GM19463 (cell line): ENCODE results near the gene PTPN7.
"Not testable (repeated sequence)": the region's sequence is repeated elsewhere in the genome, so short reads cannot be mapped to it uniquely, and the experiment has no call there.

ENCODE experiments used
- ATAC-seq: cut with Tn5 transposase; IDR thresholded peaks from one replicate; pipeline ENCODE4 v1.9.1; 2021; ENCODE audit warnings: mild to moderate bottlenecking, moderate library complexity; ENCODE audit not compliant: unreplicated experiment

PTPN7 gene

GRCh38 chr1:202160377-202160940, at the start of gene PTPN7:
TSS of gene PTPN7 (minus strand) at chr1:202160602. CDS start at chr1:202159402, 1,200 bp downstream.
- ATAC-seq: peak; percentile 54

GRCh38 chr1:202208351-202208857, 48.0 kb upstream of the PTPN7 start:
- ATAC-seq: no peak

- no peak for ATAC-seq
These were observed 46.9 kb upstream of the PTPN7 start for GRCh38 chr1:202207292-202207691.

- no peak for ATAC-seq
These were observed 45.3 kb upstream of the PTPN7 start for GRCh38 chr1:202205523-202206190.

- ATAC-seq: no peak
These were observed 43.7 kb upstream of the PTPN7 start for GRCh38 chr1:202204065-202204464.

- no peak for ATAC-seq
These were observed 43.0 kb upstream of the PTPN7 start for GRCh38 chr1:202203238-202204039.

- no peak for ATAC-seq
These were observed 42.2 kb upstream of the PTPN7 start for GRCh38 chr1:202202500-202203168.

GRCh38 chr1:202201971-202202370, 41.6 kb upstream of the PTPN7 start:
- ATAC-seq: no peak

GRCh38 chr1:202201266-202201665, 40.9 kb upstream of the PTPN7 start:
- no peak for ATAC-seq

- ATAC-seq: no peak
These were observed 40.3 kb upstream of the PTPN7 start for GRCh38 chr1:202200669-202201068.

- ATAC-seq: no peak
These were observed 39.7 kb upstream of the PTPN7 start for GRCh38 chr1:202200112-202200548.

- ATAC-seq: no peak
These were observed 38.9 kb upstream of the PTPN7 start for GRCh38 chr1:202199040-202199889.

GRCh38 chr1:202198366-202198724, 37.9 kb upstream of the PTPN7 start:
- ATAC-seq: no peak

GRCh38 chr1:202197653-202198365, 37.4 kb upstream of the PTPN7 start:
- no peak for ATAC-seq

GRCh38 chr1:202194328-202194648, 33.9 kb upstream of the PTPN7 start:
- no peak for ATAC-seq

- no peak for ATAC-seq
These were observed 33.4 kb upstream of the PTPN7 start, which contains the start of gene LGR6 for GRCh38 chr1:202193614-202194327. TSS of gene LGR6 (plus strand) at chr1:202193799. CDS start at chr1:202193990, 191 bp downstream.

GRCh38 chr1:202192770-202193613, 32.6 kb upstream of the PTPN7 start:
- ATAC-seq: no peak

GRCh38 chr1:202191391-202191790, 31.0 kb upstream of the PTPN7 start:
- not testable (repeated sequence) for ATAC-seq
